ENCODE data around the gene GAPT.

GRCh38 chr5:58517198-58517597, 26.0 kb downstream of the GAPT start:
- TF ChIP-seq CTCF (IDR thresholded peaks at IDR 0.05), result no peak
- no peak for TF ChIP-seq EP300 (IDR thresholded peaks at IDR 0.05)
